Left ventricle myocardium superior (tissue), 1 donor: ENCODE data around the gene DTX3L. TPM values are rescaled to one million over a fixed set of nuclear protein-coding genes. Genes with fewer than 3 reads are reported as not detected.

ENCODE experiments used
- total RNA-seq: library from RNA; stranded (reverse); fragmentation: NEBNext Ultra II Directional; extraction: Animal tissue kit (Norgen Biotek cat#: 25700); gene quantifications from one replicate; pipeline ENCODE4 v1.2.1, GENCODE V29; 2021
- donor health status: DM: no; HTN: yes; CAD: no; lungs with severe emphysema.

The DTX3L gene
- total RNA-seq, 1 donor from 2014 or later = 10.5 TPM

Other genes with a start within 250 kb of the DTX3L start
- 1.5 TPM for gene CSTA, start 239.1 kb upstream of the DTX3L start, total RNA-seq
- gene MIX23, start 181.1 kb upstream of the DTX3L start, total RNA-seq = 28.6 TPM
- 147 TPM for gene FAM162A, start 180.2 kb upstream of the DTX3L start, total RNA-seq
- gene WDR5B, start 148.3 kb upstream of the DTX3L start, total RNA-seq = 2.9 TPM
- 59.8 TPM for gene KPNA1, start 49.4 kb upstream of the DTX3L start, total RNA-seq
- 11.8 TPM for gene PARP9, start within 50 bp of the DTX3L start, total RNA-seq
- 0.52 TPM for gene PARP15, start 13.3 kb downstream of the DTX3L start, total RNA-seq
- gene PARP14, start 116.5 kb downstream of the DTX3L start, total RNA-seq = 13.3 TPM
- 5.3 TPM for gene HSPBAP1, start 229.5 kb downstream of the DTX3L start, total RNA-seq
- 16.9 TPM for gene SLC49A4, start 230.7 kb downstream of the DTX3L start, total RNA-seq